ENCODE results near the gene MCMBP. TPM values are rescaled to one million over a fixed set of nuclear protein-coding genes. Genes with fewer than 3 reads are reported as not detected.

Gene MCMBP
- total and polyA plus RNA-seq, 4 donors = 31.1 to 46.5 (median 42.5) TPM

DNA sequence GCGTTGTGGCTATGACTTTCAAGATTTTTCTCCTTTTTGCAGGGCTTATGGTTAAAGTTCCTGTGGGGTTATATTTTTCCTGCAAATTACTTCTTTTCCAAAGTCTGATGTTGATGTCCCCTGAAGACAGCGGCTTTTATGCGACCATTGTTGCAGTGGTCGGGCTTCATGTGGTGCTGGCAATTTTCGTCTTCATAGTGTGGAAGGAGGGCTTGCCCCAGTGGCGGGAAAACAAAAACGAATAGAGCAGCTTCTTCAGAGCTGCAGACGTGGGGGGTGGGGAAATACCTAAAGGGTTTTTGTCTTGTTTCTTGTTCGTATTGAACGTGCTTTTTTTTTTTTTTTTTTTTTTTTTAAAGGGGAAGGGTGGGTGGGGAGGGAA lies 53.8 kb downstream of the MCMBP start:
- 16% methylated on average over 7 of the region's 10 CpGs for WGBS (ENCODE audit: insufficient coverage)
- Histone ChIP-seq H3K27me3 (ENCODE audit: control insufficient read depth, insufficient read depth, low read length) (no peaks in the 10 kb centered on the region), H3K36me3 (ENCODE audit: control insufficient read depth, insufficient read depth, low read length) (peaks cover 20% of the 10 kb centered on the region), H3K4me3 (ENCODE audit: low read depth, low read length) (peak overlapping the region; percentile 68), H3K9me3 (ENCODE audit: control insufficient read depth, insufficient read depth, low read length) (no peaks in the 10 kb centered on the region), H3K27ac (ENCODE audit: low read depth, low read length) (peak overlapping the region; percentile 85), H3K4me1 (ENCODE audit: control insufficient read depth, insufficient read depth, low read length) (peaks cover 12% of the 10 kb centered on the region)
- DNase-seq (ENCODE audit: low read depth in 4 of 6, low spot score in 6 of 6) = peak in 4 of 6 donors; percentile 29 to 85 (median 54)

DNA sequence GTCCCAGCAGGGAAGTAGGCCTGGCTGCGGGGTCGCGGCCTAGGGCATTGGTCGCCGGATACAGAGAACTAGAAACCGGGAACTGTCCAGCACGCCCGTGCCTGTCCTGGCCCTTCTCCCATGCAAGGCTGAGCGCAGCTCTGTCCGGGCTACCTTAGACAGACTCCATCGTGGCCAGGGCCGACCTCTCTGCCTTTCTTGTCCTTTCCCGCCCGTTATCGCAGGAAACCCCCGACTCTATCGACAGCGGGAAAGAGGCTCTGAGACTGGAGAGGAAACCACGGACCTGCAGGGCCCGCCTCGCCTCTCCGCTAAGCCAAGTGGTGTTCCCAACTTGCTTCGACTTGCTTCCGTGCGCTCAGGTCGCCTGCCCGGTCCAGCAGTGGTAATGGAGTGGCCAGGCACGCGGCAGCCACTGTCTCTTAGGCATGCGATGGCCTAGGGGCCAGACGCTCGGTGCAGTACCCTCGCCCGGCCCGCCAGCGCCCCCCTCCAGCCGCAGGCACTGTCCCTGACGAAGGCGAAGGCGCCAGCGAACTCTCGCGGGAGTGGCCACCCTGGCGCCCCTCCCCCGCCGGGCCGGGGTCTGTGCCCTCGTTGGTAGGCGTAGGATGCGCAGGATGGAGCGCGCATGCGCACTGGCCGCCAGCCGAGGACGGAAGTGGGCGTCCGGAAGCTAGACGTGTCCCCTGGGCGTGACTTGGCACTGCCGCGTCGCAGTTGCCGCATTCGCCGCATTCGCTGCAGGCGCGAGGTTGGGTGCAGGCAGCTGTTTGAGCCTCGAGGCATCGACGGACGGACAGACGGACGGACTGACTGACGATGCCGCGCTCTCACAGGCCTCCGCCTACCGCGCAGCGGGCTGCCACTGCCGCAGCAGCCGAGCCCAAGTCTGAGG lies 54.4 kb downstream of the MCMBP start:
- Histone ChIP-seq H3K27me3 (ENCODE audit: control insufficient read depth, insufficient read depth, low read length) (no peaks in the 10 kb centered on the region), H3K4me3 (ENCODE audit: low read depth, low read length) (peak overlapping the region; percentile 68), H3K27ac (ENCODE audit: low read depth, low read length) (peak overlapping the region; percentile 85), H3K4me1 (ENCODE audit: control insufficient read depth, insufficient read depth, low read length) (peaks cover 12% of the 10 kb centered on the region), H3K36me3 (ENCODE audit: control insufficient read depth, insufficient read depth, low read length) (peaks cover 20% of the 10 kb centered on the region), H3K9me3 (ENCODE audit: control insufficient read depth, insufficient read depth, low read length) (no peaks in the 10 kb centered on the region)
- peak; percentile 61 to 97 (median 80) for DNase-seq (ENCODE audit: low read depth in 4 of 6, low spot score in 6 of 6)
- WGBS (ENCODE audit: insufficient coverage) = 46% methylated on average over 82 of the region's 84 CpGs

DNA sequence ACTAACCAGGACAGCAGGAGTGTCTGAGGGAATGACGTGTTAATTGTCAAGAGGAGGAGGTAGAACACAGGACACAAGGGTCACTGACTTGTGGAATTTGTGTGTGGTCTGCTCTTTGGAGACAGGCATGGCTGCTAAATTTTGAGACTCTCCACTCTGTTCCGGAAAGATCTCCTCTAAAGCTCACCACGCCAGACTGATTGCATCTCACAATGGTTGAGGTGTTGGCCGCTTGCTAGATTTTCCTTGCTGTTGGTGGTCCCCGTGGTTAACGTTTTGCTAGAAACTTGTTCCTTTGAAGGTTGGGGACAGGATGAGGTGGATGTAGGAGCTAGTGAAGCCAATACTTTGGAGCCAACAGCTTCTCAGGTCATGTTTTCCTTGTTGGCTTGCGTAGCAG lies 57.0 kb downstream of the MCMBP start:
- no peak for DNase-seq (ENCODE audit: low read depth in 4 of 6, low spot score in 6 of 6)
- H3K4me3 ChIP-seq (ENCODE audit: low read depth, low read length) = no peak overlapping the region
- H3K27ac ChIP-seq (ENCODE audit: low read depth, low read length) = no peak overlapping the region
- no peaks in the 10 kb centered on the region for H3K27me3 ChIP-seq (ENCODE audit: control insufficient read depth, insufficient read depth, low read length)
- WGBS (ENCODE audit: insufficient coverage) = 98% methylated on average over 4 of the region's 7 CpGs
- H3K36me3 ChIP-seq (ENCODE audit: control insufficient read depth, insufficient read depth, low read length) = peaks cover 20% of the 10 kb centered on the region
- no peaks in the 10 kb centered on the region for H3K9me3 ChIP-seq (ENCODE audit: control insufficient read depth, insufficient read depth, low read length)
- H3K4me1 ChIP-seq (ENCODE audit: control insufficient read depth, insufficient read depth, low read length) = peaks cover 12% of the 10 kb centered on the region

DNA sequence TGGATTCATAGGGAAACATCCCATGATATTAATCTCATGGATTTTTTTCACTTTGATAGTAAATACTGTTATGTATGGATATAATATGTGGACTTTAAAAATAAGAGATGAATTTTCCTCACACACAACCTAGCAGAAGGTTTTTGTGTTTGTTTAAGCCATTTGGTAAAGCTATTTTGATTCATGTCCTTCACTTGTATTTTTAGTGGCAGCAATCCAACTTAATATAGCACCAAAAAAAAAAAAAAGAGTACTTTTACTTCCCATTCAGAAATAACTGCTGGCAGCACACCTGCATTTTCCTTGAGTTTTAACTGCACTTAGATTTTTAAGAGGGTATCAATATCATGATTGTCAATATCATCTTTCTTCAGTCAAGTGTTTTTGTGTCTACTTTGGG lies 60.0 kb downstream of the MCMBP start:
- H3K4me3 ChIP-seq (ENCODE audit: low read depth, low read length) = no peak overlapping the region
- no peaks in the 10 kb centered on the region for H3K9me3 ChIP-seq (ENCODE audit: control insufficient read depth, insufficient read depth, low read length)
- H3K36me3 ChIP-seq (ENCODE audit: control insufficient read depth, insufficient read depth, low read length) = peaks cover 10% of the 10 kb centered on the region
- no peaks in the 10 kb centered on the region for H3K27me3 ChIP-seq (ENCODE audit: control insufficient read depth, insufficient read depth, low read length)
- peaks cover under 1% of the 10 kb centered on the region for H3K4me1 ChIP-seq (ENCODE audit: control insufficient read depth, insufficient read depth, low read length)
- no peak overlapping the region for H3K27ac ChIP-seq (ENCODE audit: low read depth, low read length)
- no peak for DNase-seq (ENCODE audit: low read depth in 4 of 6, low spot score in 6 of 6)

DNA sequence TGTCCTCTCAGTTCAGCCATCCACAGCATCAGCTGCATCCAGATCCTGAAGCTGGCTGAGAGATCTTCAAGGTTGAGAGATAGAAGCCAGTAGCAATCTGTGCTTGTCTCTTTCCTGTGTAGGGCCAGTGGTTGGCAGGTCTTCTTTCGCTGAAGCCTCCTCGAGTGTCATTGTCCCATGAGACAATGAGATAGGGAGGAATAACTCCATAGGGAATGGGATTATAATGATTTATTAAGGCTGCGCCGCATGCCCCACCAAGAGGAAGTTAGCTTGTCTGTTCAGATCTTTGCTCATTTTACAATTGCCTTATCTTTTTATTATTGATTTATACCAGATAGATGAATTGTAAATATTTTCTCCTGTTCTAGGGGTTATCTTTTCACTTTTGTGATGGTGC lies 61.5 kb downstream of the MCMBP start:
- WGBS (ENCODE audit: insufficient coverage) = 50% methylated on average over 2 of the region's 4 CpGs
- Histone ChIP-seq H3K4me1 (ENCODE audit: control insufficient read depth, insufficient read depth, low read length) (no peaks in the 10 kb centered on the region), H3K36me3 (ENCODE audit: control insufficient read depth, insufficient read depth, low read length) (peaks cover 12% of the 10 kb centered on the region), H3K9me3 (ENCODE audit: control insufficient read depth, insufficient read depth, low read length) (no peaks in the 10 kb centered on the region), H3K4me3 (ENCODE audit: low read depth, low read length) (no peak overlapping the region), H3K27ac (ENCODE audit: low read depth, low read length) (no peak overlapping the region), H3K27me3 (ENCODE audit: control insufficient read depth, insufficient read depth, low read length) (no peaks in the 10 kb centered on the region)
- no peak for DNase-seq (ENCODE audit: low read depth in 4 of 6, low spot score in 6 of 6)

DNA sequence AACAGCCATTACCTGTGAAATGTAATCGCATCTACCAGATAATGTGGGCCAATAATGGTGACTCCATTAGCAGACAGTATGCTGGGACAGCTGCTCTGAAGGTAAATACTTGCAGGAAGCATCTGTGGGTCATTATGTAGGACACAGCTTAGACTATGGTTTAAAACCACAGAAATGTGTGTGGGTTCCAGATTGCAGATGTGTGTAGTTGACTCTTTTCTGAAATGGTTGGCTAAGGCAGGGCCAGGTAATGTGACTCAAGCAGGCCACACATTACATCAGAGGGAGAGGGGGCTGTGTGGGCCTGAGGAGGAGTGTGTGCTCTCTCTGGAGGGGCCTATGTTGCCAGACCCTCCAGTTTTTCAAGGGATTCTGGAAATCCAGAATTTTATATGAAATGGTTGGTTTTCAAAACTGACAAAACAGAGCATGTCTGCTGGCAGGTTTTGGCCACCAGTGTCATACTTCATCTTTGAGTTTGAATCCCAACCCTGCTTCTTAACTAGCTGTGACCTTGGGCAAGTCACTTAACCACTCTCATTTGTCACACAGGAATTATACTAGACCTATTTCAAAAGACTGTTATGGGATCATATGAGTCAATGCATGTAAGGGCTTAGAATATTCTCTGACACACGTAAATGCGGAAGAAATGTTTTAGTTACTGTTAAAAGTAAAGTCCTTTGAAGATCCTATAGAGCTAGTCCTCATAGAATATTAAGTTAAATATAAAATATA lies 64.5 kb downstream of the MCMBP start:
- no peaks in the 10 kb centered on the region for H3K27me3 ChIP-seq (ENCODE audit: control insufficient read depth, insufficient read depth, low read length)
- peaks cover 10% of the 10 kb centered on the region for H3K36me3 ChIP-seq (ENCODE audit: control insufficient read depth, insufficient read depth, low read length)
- 78% methylated on average over 1 of the region's 3 CpGs for WGBS (ENCODE audit: insufficient coverage)
- H3K4me1 ChIP-seq (ENCODE audit: control insufficient read depth, insufficient read depth, low read length) = no peaks in the 10 kb centered on the region
- no peaks in the 10 kb centered on the region for H3K9me3 ChIP-seq (ENCODE audit: control insufficient read depth, insufficient read depth, low read length)
- H3K27ac ChIP-seq (ENCODE audit: low read depth, low read length) = no peak overlapping the region
- no peak overlapping the region for H3K4me3 ChIP-seq (ENCODE audit: low read depth, low read length)
- DNase-seq (ENCODE audit: low read depth in 4 of 6, low spot score in 6 of 6) = no peak

DNA sequence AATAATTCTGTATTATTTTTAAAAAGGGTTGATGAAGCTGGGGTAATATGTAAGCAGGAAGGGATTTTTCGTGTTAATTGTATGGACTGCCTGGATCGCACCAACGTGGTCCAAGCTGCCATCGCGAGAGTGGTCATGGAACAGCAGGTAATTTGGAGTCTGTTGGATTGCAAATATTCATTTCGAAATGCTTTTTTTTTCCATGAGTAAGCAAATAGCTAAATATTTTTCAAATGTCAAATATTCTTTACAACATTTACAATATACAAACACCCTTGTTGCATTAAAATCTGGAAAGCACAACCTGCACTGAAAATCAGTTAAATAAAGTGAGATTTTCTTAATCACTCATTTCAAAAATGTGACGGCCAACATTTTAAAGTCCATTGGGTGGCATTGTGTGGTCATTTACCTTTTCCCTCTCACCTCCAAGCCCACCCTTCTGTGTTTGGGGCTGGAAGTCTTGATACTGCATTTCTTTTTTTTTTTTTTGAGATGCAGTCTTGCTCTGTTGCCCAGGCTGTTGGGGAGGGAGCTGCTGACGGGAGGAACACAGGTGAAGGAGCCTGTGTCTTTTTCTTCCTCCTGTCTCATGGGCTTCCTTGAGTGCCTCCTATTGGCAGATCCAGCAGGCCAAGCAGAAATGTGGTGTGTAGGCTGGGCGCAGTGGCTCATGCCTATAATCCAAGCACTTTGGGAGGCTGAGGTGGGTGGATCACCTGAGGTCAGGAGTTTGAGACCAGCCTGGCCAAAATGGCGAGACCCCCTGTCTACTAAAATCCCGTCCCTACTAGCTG lies 66.1 kb downstream of the MCMBP start:
- DNase-seq (ENCODE audit: low read depth in 4 of 6, low spot score in 6 of 6) = no peak
- Histone ChIP-seq H3K9me3 (ENCODE audit: control insufficient read depth, insufficient read depth, low read length) (no peaks in the 10 kb centered on the region), H3K4me1 (ENCODE audit: control insufficient read depth, insufficient read depth, low read length) (no peaks in the 10 kb centered on the region), H3K27ac (ENCODE audit: low read depth, low read length) (no peak overlapping the region), H3K27me3 (ENCODE audit: control insufficient read depth, insufficient read depth, low read length) (no peaks in the 10 kb centered on the region), H3K4me3 (ENCODE audit: low read depth, low read length) (no peak overlapping the region), H3K36me3 (ENCODE audit: control insufficient read depth, insufficient read depth, low read length) (peaks cover 10% of the 10 kb centered on the region)
- 95% methylated on average over 7 of the region's 11 CpGs for WGBS (ENCODE audit: insufficient coverage)

DNA sequence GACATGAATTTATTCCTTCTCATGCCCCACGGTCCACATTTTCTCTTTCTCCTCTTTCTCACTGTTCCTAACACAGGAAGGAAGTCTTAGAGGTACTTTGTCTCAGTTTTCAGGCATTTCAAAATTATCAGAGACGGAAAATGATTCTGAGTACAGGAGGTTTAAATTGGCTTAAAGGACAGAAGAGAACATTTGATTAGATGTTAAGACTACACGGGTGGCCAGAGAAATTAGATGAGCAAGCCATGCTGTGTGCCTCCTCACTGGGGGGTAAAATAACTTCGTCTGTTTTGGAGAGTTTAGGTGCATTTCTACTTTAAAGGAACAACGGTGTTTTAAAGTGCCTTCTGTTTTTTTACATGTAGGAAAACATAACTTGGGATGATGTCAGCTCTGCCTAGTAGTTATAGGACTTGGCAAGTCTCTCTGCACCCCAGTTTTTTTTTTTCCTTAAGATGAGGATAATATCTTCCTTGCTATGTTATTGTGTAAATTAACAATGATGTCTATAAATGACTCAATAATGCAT lies 66.9 kb downstream of the MCMBP start:
- Histone ChIP-seq H3K4me3 (ENCODE audit: low read depth, low read length) (no peak overlapping the region), H3K36me3 (ENCODE audit: control insufficient read depth, insufficient read depth, low read length) (peaks cover 10% of the 10 kb centered on the region), H3K4me1 (ENCODE audit: control insufficient read depth, insufficient read depth, low read length) (no peaks in the 10 kb centered on the region), H3K9me3 (ENCODE audit: control insufficient read depth, insufficient read depth, low read length) (no peaks in the 10 kb centered on the region), H3K27me3 (ENCODE audit: control insufficient read depth, insufficient read depth, low read length) (no peaks in the 10 kb centered on the region), H3K27ac (ENCODE audit: low read depth, low read length) (no peak overlapping the region)
- WGBS (ENCODE audit: insufficient coverage) = 83% methylated on average over 2 of the region's 5 CpGs
- DNase-seq (ENCODE audit: low read depth in 4 of 6, low spot score in 6 of 6) = no peak

DNA sequence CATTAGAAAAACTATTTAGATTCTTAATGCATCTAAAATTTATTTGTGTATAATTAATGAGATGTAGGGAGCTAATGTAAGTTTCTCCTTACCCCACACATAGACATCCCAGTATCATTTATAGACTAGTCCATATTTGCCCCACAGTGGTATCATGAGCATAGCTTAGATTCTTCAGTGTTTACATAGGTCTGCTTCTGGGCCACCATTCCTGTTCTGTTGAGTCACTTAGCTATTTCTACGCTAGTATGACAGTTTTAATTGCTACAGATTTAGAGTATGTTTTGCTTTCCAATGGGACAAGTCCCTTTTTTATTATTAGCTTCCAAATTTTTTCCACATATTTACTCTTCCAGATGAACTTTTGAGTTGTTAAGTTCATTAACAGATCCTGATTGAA lies 69.4 kb downstream of the MCMBP start:
- H3K27me3 ChIP-seq (ENCODE audit: control insufficient read depth, insufficient read depth, low read length) = no peaks in the 10 kb centered on the region
- no CpG with 5 or more reads among the region's 1 CpG for WGBS (ENCODE audit: insufficient coverage)
- no peaks in the 10 kb centered on the region for H3K9me3 ChIP-seq (ENCODE audit: control insufficient read depth, insufficient read depth, low read length)
- H3K4me3 ChIP-seq (ENCODE audit: low read depth, low read length) = no peak overlapping the region
- DNase-seq (ENCODE audit: low read depth in 4 of 6, low spot score in 6 of 6) = no peak
- no peaks in the 10 kb centered on the region for H3K4me1 ChIP-seq (ENCODE audit: control insufficient read depth, insufficient read depth, low read length)
- peaks cover 10% of the 10 kb centered on the region for H3K36me3 ChIP-seq (ENCODE audit: control insufficient read depth, insufficient read depth, low read length)
- no peak overlapping the region for H3K27ac ChIP-seq (ENCODE audit: low read depth, low read length)

Data from spinal cord (tissue), 10 donors.